Suprapubic skin (tissue), 4 donors: ENCODE results near the gene CFD.

Experiments
- CTCF ChIP-seq, 2 donors: fragments of 200-600 bp in 1 of 2; fragments of 450-650 bp in 1 of 2; sonication (generic) in 1 of 2; IDR thresholded peaks; one replicate each; pipeline ENCODE4 v1.5.1; 2016 to 2019; ENCODE audit warnings: antibody characterized with exemption in 2 of 2, mild to moderate bottlenecking in 1 of 2, moderate library complexity in 1 of 2
- EP300 ChIP-seq: sonication (generic); formaldehyde crosslinking; IDR thresholded peaks from one replicate; pipeline ENCODE4 v1.6.1; 2017; ENCODE audit warnings: antibody characterized with exemption
- POLR2A ChIP-seq, 2 donors: fragments of 450-650 bp; IDR thresholded peaks; one replicate each; pipeline ENCODE4 v1.6.1; 2017; ENCODE audit warnings: antibody characterized with exemption in 2 of 2, mild to moderate bottlenecking in 2 of 2, moderate library complexity in 2 of 2
- POLR2AphosphoS5 ChIP-seq, 3 donors: sonication (generic); formaldehyde crosslinking; IDR thresholded peaks; one replicate each; pipeline ENCODE4 v1.6.1; 2017; ENCODE audit warnings: antibody characterized with exemption in 3 of 3

- no peak for TF ChIP-seq POLR2A (IDR thresholded peaks at IDR 0.05)
- no peak for TF ChIP-seq CTCF (IDR thresholded peaks at IDR 0.05)
- TF ChIP-seq POLR2AphosphoS5 (IDR thresholded peaks at IDR 0.05): no peak
- TF ChIP-seq EP300: no peak
These were observed 26.2 kb downstream of the CFD start for GRCh38 chr19:885536-886224.
